ENCODE results near the gene FAM240B.

The FAM240B gene

DNA sequence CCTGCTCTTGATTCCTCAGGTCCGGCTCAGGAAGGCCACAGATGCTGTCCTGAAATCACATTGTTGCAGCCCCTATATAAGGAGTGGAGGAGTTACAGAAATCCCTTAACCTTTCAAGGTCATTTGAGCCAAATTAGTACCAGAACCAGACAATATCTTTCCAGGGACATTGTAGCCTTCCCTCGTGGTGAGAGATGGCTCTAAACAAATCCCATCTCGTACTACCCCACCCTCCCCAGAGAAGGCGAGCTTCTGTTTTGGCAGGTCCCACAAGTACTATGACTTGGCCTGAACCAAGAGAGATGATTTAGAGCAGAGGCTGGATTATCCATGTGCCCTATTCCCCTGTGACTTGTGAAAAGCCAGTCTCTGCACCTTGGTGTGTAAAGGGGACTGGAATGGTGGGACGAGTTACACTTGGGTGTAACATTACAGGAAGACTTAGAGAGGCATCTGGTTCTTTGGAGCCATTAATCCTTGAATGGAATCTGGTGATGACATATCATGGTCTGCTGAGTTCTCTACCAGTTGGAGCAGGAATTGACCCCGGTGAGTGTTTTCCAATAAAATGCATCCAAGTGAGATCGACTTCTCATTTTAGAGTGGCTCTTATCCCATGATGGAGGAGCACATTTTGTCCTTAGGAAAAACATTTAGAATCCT is at the start of gene FAM240B:
FAM240B (minus strand) TSS at position 51 of the 663 bp plus-strand sequence. CDS start 16,134 bp downstream, outside the sequence.
- no peak for DNase-seq

DNA sequence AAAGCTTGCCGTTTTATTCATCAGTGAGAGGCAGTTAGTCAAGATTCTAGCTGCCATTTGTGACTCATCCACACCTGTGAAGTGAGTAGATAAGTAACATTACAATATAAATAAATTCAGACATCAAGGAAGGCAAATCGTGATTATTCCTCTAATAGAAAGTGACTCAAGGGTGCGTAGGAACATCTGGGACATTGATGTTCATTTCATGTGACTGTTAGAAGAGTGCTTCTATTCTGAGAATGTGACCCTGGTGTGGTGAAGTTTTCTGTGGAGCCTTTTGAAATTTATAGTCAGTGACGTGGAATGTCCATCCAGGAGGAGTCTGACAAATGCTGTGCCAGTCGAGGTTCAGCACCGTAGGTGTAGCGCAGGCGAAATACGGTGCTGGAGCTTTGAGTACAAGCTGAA is 48.4 kb upstream of the FAM240B start:
- no peak for DNase-seq

DNA sequence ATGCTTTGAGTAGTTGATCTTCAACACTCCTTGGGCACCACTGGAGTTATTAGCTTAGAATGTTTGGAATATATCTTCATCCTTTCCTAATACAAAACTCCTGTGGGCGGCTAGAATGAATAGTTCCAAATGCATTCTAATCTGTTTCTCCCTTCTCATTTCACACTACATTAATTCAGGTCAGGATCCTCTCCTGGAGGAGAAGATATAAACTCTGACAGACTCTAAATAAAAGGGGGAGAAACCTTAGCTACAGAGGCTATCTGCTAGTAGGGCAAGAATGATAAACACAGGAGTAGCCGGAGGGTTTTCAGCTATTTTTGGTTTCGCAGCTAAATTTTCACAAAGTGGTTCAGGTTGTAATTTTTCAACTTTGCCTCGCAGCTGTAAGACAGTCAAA is 45.2 kb upstream of the FAM240B start:
- DNase-seq: no peak

DNA sequence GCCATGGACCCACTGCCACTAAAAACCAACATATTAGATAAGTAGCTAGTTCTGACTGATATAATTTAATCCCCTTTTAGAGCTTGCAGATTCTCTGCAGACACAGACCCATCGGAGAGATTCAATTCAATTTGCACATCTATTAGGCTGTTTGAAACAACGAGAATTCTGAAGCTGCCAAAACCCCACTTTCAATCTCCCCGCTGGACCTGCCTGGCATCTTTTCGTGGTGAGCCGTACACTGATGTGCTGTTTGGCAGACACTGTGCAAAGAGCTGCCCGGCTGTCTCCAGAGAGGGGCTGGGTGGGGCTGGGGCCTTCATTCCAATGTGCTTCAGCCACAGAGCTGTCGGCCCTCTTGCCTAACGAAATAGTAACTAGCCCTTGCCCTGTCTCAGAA is 42.1 kb upstream of the FAM240B start:
- DNase-seq: no peak

DNA sequence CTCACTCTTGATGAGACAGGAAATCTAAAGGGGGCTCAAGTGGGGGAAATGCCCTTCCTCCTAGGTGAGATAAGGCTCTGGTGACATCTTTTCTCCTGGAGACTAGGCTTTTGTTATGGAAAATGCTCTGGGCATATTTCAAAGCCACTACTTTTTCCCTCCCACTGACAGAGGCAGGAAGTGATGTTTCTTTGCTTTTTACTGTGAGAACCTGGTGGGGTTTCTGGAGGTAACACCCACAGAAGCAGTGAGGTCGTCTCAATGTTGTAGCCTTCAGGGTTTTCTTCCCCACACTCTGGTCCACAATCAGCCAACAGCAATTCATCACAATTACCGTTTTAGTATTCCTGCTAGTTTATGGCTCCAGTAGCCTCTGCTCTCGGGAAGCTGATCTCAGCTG is 41.4 kb upstream of the FAM240B start:
- DNase-seq: no peak

DNA sequence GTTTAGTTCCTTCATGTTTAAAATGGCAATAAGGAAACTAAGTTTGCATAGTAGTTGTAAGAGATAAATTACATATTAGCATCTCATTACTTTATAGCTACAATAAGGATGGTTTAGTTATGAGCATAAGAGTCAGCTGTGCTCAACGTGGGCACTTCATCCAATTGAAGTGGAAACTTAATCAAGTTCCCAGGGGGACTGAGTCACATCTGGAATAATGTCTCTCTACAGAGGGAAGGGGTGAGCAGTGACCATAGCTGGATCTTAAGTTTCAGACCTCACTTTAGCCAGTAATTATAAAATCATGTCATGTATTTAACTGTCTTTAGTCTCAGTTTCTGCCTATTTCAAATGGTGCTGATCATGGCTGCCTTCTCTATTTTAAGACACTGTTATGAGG is 36.8 kb upstream of the FAM240B start:
- no peak for DNase-seq

DNA sequence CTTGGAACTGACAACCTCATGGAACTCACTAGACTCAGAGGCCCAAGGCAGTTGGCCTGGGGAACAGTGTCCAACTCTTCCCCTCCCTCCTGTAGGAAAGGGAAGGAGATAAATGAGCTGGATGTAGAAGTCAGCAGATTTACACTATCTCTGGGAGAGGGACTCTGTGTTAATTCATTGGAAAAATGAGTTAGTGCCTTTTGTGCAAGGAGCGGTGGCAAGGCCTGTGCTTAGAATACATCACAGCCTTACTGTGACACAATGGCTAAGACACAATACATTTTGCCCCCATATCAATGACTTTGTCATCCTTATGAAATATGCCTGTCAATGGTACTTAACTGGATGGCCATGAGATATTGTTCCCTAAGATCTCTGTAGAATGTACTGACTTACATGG is 28.0 kb upstream of the FAM240B start:
- no peak for DNase-seq

DNA sequence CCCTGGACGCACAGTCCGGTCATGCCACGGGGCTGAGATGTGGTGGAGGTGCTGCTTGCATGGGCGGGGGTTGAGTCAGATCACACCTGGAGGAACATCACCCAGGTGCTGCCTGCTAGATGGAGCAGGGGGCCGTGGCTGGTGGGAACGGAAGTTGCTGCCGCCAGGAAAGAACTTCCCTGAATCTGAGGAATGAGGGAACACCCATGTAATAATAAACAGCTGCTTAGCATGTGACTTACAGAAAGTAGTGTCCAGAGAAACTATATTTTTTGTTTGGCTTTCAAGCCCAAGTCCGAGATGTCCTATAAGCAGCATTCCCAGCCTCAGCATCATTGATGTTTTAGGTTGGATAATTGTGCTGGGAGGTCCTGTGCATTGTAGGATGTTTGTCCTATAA is 27.1 kb upstream of the FAM240B start:
- DNase-seq: no peak

DNA sequence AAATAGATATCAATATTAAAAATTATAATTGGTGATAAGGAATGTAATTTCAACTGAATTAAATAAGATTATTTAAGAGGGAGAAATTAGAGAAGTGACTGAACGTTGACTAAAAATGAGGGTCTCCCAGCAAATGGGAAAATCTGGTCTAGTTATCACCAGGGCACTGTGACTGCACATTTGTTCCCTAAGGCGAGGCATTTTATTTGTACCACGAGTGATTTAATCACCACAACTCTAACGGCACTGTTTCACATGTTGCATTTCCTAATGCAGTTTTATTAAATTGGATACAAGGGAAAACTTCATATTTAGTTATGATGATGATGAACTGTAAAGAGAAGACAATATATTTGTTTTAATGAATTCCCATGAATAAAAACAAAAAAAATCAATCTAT is 26.4 kb upstream of the FAM240B start:
- DNase-seq: no peak

DNA sequence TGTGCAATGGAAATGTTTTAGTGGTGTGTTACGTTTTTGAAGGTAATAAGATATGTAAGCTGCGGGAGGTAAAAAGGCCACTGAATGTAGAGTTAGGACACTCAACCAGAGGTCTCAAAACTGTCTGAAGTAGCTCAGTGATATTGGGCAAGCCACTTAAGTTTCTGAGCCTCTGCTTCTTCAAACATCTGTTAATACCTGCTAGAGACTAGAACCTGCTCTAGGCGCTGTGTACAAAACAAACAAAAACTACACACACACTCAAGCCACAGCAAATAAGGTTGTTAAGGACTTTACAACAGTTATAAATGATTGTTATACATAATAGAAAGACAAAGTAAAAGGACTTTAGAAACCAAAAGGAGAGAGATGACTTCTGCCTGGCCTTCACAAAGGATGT is 24.6 kb upstream of the FAM240B start:
- DNase-seq: no peak

DNA sequence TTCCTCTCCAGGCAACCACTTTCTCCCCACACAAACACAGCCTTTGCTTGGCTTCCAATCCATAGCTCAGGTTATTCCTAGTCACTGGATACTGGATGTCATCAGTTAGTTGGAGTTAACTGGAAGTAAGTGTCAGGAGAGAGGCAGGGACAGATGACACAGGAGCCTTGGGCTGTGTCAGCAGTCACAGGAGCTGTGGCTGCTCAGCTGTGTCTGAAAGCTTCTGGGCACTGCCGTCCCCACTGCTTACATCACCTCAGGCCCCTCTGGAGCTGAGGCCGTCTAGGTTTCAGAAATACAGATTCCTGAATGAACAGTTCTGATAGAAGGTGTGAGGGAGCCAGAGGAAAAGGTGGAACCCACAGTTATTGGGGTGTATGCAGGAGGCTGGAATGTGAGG is 17.3 kb upstream of the FAM240B start:
- no peak for DNase-seq

DNA sequence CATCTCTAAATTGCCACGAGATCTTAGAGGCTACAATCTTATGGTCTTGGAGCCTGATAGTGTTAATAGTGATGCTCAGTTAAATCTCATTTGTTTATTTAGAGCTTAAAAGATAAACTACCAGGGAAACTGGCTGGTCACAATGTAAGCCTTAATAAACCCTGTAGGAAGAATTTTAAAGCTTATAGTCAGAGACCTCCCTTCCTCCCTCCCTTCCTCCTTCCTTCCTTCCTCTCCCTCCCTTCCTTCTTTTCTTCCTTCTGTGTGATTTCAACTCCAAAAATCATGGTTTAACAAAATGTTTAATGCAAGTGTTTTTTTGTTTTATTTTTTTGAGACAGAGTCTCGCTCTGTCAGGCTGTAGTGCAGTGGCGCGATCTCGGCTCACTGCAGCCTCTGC is 14.9 kb upstream of the FAM240B start:
- DNase-seq: no peak

DNA sequence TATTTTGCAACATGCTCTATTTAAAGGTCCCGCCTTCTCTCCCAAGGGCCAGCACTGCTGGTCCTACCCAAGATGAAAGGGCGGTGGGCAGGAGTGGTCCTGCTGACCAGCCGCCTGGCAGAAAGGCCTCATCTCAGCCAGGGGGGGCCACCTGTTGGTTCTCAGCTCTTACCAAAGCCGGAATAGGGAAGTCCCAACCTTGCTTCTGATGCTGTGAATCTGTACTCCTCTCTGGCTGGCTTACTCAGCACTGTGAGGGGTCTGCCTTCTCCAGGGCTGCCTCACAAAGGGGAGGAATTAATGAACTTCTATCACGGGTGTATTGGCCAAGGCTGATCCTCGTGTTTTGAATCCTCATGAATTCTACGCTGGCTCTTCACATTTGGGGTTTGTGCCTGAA is 13.6 kb upstream of the FAM240B start:
- no peak for DNase-seq

DNA sequence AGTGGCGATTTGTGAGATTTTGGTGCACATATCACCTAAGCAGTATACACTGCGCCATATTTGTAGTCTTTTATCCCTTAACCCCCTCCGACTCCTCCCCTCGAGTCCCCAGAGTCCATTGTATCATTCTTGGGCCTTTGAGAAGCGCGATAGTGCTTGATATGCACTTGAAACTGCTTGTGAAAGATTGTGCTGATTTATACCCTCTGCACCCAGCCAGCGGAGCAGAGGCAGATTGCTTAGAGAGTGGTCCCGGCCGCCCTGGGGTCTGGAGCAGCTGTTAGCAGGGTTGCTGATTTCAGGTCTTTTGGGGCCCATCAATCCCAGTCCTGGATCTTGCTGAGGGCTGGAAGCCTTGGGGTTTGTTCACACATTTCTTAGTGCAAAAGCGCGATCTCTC is 13.0 kb upstream of the FAM240B start:
- no peak for DNase-seq

DNA sequence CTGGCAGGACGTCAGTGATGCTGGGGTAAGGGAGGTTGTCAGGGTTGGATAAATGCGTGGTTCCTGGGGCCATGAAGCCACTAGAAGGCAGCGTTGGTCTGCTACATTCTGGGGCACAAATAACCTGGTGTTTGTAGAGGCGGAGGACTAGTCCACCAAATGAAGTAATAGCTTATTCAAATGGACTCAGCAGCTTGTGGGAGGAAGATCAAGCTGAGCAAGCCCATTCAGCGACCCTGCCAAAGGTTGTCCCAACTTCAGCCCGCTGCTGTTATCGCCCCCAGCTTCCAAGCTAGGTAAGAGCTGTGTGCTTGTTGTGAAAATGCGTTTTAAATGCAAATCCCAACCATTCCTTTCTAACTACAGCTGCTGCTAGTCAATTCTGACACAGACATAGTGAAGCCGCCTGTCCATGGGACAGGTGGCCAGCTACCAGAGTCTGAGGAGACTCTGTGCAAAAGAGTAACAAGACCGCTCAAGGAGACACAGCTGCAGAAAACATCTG is 7.6 kb upstream of the FAM240B start:
- peak; percentile 26 for DNase-seq

DNA sequence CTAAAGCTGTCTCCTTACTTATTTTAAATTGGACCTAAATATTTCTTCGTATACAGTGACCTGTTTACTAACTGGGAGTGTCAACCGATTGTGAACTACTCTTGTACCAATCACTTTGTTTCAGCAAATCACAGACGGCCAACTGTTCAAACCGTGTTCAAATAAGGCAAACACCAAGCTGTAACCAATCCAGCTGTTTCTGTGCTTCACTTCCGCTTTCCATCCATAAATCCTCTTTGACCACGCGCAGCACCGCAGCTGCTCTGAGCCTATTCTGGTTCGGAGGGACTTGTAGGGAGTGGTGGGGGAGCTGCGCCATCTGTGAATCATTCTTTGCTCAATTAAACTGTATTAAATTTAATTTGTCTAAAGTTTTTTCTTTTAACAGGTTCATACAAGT is 4.8 kb upstream of the FAM240B start:
- DNase-seq: no peak

DNA sequence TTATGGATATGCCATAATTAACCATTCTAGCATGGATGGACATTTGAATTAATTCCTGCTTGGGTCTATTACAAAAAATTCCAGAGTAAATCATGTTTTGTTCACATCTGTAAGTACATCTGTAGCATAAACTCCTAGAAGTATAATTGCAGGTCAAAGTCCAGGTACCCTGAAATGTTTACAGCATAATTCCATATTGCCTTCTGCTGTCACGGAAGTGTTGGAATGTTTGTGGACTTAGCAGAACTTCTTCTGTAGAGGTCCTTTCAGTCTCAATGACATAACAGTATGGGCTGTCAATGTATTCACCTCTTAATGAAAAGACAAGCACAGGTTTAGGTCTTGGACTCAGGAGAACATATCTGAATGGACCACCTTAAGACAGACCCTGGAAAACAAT is 1.8 kb downstream of the FAM240B start:
- DNase-seq: no peak

DNA sequence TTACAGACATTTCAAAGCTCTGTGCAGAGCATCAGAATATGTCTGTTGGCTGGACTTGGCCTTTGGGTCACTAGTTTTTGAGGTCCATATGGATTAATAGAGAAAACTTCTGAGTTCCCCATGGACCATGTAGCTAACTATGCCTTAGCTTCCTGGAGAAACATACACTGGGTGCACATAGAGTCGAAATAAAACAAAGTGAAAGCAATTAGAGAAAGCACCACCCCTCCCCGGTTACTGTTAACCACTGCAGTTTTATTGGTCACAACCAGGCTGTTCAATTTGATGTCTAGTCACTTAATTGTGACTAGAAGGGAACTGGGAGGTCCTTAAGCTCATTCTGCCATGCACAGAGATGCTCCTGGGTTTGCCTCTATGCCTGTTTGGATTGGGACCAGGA is 4.2 kb downstream of the FAM240B start:
- no peak for DNase-seq

DNA sequence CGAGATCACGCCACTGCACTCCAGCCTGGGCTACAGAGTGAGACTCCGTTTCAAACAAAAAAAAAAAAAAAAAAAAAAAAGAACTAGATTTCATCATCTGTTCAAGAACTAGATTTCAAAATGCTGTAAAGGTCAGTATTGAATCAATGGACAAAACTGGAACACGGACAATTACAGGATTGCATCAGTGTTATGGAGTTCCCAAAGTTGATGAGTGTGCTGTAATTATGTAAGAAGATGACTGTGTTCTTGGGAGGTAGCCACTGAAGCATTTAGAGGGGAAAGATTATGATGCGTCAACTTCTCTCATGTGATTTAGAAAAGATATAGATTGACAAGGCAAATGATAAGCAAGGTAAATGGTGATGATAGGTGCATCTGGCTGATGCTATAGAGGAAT is 6.5 kb downstream of the FAM240B start:
- no peak for DNase-seq

DNA sequence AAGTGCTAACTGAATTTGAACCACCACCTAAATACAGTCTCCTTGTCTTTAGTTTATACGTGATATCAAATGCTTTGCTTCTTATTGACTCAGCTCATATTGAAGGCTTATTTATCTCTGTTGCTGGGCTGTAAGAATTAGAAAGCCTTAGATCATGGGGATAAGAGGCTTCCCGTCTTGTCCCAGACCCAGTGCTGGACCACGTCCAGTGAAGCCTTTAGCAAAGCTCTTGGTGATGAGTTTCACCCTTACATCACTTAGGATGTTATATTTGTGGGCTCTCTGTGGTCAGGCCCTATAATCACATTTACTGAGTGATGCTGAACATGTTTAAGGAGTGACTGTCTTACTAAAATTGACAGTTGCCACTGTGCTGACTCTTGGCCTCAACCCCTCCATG is 11.2 kb downstream of the FAM240B start:
- no peak for DNase-seq

DNA sequence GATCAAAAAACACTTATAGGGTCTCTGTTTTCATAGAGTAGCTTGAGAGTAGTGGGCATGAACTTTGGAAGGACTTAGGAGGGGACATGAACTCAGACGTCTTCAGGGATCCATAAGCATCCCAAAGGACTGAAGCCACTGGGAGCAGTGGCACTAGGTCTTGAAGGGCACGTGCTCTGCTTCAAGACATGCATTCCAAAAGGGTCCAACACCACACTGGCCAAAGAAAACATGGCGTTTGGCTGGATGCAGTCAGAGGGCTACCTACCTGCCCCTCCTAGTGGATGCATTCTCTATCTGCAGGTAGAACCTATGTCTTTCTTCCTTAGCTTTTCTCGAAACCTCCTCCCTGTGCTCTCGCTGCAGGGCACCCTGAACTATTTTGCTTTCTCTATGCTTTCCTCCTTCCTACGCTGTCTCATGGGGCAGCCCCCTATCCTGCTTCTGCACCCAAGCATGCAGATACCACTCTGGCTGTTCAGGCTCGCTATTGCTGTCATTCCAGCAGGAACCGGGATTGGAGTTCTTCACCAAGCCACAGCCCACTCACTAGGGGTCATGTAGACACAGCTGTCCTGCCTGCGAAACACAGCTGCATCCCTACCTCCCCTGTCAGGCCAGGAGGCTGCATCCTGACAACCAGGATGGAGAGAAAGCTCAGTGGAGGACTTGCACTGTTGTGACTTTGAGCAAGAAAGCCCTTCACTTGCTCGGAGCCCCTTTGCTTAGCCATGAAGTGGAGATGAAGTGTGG is 11.9 kb downstream of the FAM240B start:
- peak; percentile 12 for DNase-seq

DNA sequence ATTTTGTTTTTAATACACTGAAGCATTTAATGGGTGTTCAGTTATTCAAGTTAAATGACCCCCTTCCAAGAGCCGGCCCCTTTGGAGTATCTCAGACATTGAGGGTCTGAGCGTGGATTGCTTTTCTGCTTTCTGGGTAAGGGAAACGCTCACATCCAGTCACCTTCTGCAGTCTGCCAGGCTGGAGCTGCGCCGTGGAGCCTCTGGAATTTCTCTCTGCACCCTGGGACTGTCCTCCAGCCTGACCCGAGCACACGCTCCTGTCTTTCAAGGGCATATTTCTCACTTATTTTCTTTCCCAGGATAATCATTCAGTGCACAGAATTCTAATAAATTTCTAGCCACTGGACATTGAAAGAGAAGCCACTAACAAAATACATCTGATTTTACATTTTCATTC is 13.4 kb downstream of the FAM240B start:
- no peak for DNase-seq

DNA sequence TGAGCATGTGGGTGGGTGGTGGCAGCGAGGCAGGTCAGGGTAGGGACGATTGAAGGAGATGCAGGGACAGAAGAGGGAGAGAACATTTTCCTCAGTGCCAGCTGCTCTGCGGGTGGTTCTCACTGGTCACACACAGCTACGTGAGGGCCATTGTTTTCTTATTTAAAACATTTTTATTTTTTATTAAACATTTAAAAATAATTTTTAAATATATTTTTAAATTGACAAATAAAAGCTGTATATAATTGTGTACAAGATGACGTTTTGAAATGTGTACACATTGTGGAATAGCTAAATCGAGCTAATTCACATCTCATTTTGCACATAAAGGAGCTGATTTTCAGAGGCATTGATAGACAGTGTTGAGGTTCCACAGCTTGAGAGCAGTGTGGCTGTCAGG is 14.0 kb downstream of the FAM240B start:
- DNase-seq: no peak

DNA sequence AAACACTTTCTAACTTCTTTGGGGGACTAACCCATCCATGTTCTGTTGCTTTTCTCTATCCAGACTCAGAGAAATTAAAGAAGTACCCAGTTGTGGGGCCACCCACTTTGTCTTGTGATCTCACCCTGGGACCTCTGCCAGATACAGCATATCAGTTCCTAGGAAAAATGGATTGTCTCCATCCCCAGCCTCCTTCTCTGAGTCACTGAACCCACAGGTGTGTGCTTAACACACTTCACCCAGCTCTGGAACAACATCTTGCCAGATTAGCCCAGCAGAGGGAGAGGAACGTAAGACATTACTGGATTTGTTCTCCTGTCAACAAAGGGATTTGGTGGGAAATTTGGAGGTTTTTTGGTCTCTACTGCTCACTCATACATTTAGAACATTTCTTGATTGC is 19.2 kb downstream of the FAM240B start:
- DNase-seq: no peak

DNA sequence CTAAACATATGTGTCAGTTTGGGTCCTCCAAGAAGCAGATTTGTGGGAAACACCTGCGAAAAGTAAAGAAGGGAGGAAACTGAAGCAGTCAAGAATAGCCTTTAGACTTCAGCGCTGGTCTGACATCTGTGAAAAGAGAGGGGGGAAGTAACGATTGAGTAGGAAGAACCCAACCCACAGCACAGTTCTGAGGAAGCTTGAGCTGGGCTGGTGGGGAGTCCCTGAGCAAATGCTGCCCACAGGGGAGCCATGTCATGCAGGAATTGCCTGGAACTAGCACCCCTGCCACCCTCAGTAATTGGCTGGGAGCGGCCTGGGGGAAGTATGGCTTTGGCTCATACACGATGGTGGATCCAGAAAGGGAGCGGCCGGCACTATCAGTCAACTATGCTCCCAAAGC is 20.6 kb downstream of the FAM240B start:
- no peak for DNase-seq

Measured in hematopoietic multipotent progenitor cell treated with erythropoietin and hydrocortisone succinate and interleukin-3 and kit ligand, for 6 days (in vitro differentiated cells).